OCI-LY3 (cell line): Measurements from ENCODE around the gene ZFYVE9.

Experiments used
- H2AFZ ChIP-seq: fragments of 200-600, 300-600 bp; shearing (Covaris generic); 2 replicates; pipeline ENCODE4 v1.6.0; 2014; ENCODE audit warnings: antibody characterized with exemption, low read depth, low read length
- H3K27ac ChIP-seq: fragments of 200-600, 300-600 bp; sonication (generic); 2 replicates; pipeline ENCODE4 v1.5.1; 2014; ENCODE audit warnings: mild to moderate bottlenecking, low read length, moderate library complexity, mixed read lengths
- H3K27me3 ChIP-seq: fragments of 200-600, 300-600 bp; sonication (generic); 2 replicates; pipeline ENCODE4 v1.6.1; 2014; ENCODE audit warnings: low read depth, low read length, mixed read lengths
- H3K36me3 ChIP-seq: fragments of 200-600, 300-600 bp; sonication (generic); replicated peaks from 2 replicates; pipeline ENCODE3; 2014; ENCODE audit warnings: low read depth, low read length, mixed read lengths
- H3K4me1 ChIP-seq: fragments of 300-600, 200-600 bp; sonication (generic); 2 replicates; pipeline ENCODE4 v1.6.1; 2014; ENCODE audit warnings: low read length, mixed read lengths
- H3K4me2 ChIP-seq: fragments of 200-600, 300-600 bp; sonication (generic); 2 replicates; pipeline ENCODE4 v1.6.1; 2014; ENCODE audit warnings: low read length, mixed read lengths
- H3K4me3 ChIP-seq: fragments of 300-600, 200-600 bp; sonication (generic); 2 replicates; pipeline ENCODE4 v1.5.1; 2014; ENCODE audit warnings: antibody characterized with exemption, mild to moderate bottlenecking, low read length, moderate library complexity
- H3K79me2 ChIP-seq: fragments of 300-600, 200-600 bp; shearing (Covaris generic); 2 replicates; pipeline ENCODE4 v1.6.1; 2014; ENCODE audit warnings: mild to moderate bottlenecking, low read length, mixed read lengths
- H3K9ac ChIP-seq: fragments of 300-600, 200-600 bp; shearing (Covaris generic); 2 replicates; pipeline ENCODE4 v1.6.0; 2014; ENCODE audit warnings: mild to moderate bottlenecking, low read length, moderate library complexity
- H3K9me3 ChIP-seq: fragments of 200-600, 300-600 bp; shearing (Covaris generic); 2 replicates; pipeline ENCODE4 v1.6.1; 2014; ENCODE audit warnings: low read length, mixed read lengths; ENCODE audit not compliant: insufficient read depth
- H4K20me1 ChIP-seq: fragments of 200-600, 300-600 bp; sonication (generic); 2 replicates; pipeline ENCODE4 v1.6.1; 2016; ENCODE audit warnings: low read length, mixed read lengths; ENCODE audit not compliant: insufficient read depth
- EZH2phosphoT487 ChIP-seq: fragments of 200-600 bp; shearing (Covaris generic); IDR thresholded peaks from 2 replicates; pipeline ENCODE4 v1.6.1; 2018; ENCODE audit warnings: antibody characterized with exemption, mixed run types, low read depth
- TF ChIP-seq, protein P1 (sequence below): fragments of 200-600, 300-600 bp; sonication (generic); IDR thresholded peaks from 2 replicates; pipeline ENCODE4 v1.5.1; 2014; ENCODE audit warnings: antibody characterized with exemption, low read length, low read depth

The ZFYVE9 gene

GRCh38 chr1:52294580-52294979 is 152.7 kb downstream of the ZFYVE9 start:
- H3K4me2 ChIP-seq: no peak overlapping the region
- no peak overlapping the region for H3K9ac ChIP-seq

GRCh38 chr1:52296345-52296744 is 154.5 kb downstream of the ZFYVE9 start:
- TF ChIP-seq EZH2phosphoT487: no peak
- TF ChIP-seq, protein P1, sequence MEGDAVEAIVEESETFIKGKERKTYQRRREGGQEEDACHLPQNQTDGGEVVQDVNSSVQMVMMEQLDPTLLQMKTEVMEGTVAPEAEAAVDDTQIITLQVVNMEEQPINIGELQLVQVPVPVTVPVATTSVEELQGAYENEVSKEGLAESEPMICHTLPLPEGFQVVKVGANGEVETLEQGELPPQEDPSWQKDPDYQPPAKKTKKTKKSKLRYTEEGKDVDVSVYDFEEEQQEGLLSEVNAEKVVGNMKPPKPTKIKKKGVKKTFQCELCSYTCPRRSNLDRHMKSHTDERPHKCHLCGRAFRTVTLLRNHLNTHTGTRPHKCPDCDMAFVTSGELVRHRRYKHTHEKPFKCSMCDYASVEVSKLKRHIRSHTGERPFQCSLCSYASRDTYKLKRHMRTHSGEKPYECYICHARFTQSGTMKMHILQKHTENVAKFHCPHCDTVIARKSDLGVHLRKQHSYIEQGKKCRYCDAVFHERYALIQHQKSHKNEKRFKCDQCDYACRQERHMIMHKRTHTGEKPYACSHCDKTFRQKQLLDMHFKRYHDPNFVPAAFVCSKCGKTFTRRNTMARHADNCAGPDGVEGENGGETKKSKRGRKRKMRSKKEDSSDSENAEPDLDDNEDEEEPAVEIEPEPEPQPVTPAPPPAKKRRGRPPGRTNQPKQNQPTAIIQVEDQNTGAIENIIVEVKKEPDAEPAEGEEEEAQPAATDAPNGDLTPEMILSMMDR: peak; percentile 68
- H3K4me3 ChIP-seq: no peak overlapping the region

More at GRCh38 chr1:52294580-52294979, 152.7 kb downstream of the ZFYVE9 start:
- Histone ChIP-seq H2AFZ (no peak overlapping the region), H3K79me2 (no peaks in the 10 kb centered on the region), H4K20me1 (no peaks in the 10 kb centered on the region), H3K36me3 (no peaks in the 10 kb centered on the region), H3K9me3 (no peaks in the 10 kb centered on the region), H3K4me1 (no peaks in the 10 kb centered on the region), H3K27me3 (no peaks in the 10 kb centered on the region), H3K4me3 (no peak overlapping the region), H3K27ac (no peak overlapping the region)
- TF ChIP-seq, protein P1: no peak
- no peak for TF ChIP-seq EZH2phosphoT487

GRCh38 chr1:52305417-52306226 is 163.7 kb downstream of the ZFYVE9 start:
- Histone ChIP-seq H3K27ac (no peak overlapping the region), H3K79me2 (no peaks in the 10 kb centered on the region), H3K4me1 (peaks cover 3% of the 10 kb centered on the region)

More at GRCh38 chr1:52296345-52296744, 154.5 kb downstream of the ZFYVE9 start:
- Histone ChIP-seq H3K4me1 (no peaks in the 10 kb centered on the region), H2AFZ (no peak overlapping the region), H3K79me2 (no peaks in the 10 kb centered on the region), H3K9me3 (no peaks in the 10 kb centered on the region), H4K20me1 (no peaks in the 10 kb centered on the region), H3K27me3 (no peaks in the 10 kb centered on the region), H3K4me2 (no peak overlapping the region), H3K9ac (no peak overlapping the region), H3K36me3 (no peaks in the 10 kb centered on the region), H3K27ac (no peak overlapping the region)

More at GRCh38 chr1:52305417-52306226, 163.7 kb downstream of the ZFYVE9 start:
- no peak overlapping the region for H2AFZ ChIP-seq
- TF ChIP-seq EZH2phosphoT487: no peak
- TF ChIP-seq, protein P1: no peak
- H3K9me3 ChIP-seq: no peaks in the 10 kb centered on the region
- no peaks in the 10 kb centered on the region for H4K20me1 ChIP-seq
- H3K4me3 ChIP-seq: no peak overlapping the region
- H3K9ac ChIP-seq: no peak overlapping the region
- H3K36me3 ChIP-seq: no peaks in the 10 kb centered on the region
- no peak overlapping the region for H3K4me2 ChIP-seq
- no peaks in the 10 kb centered on the region for H3K27me3 ChIP-seq
